ENCODE data around the gene BCL6B. TPM values are rescaled to one million over a fixed set of nuclear protein-coding genes. Genes with fewer than 3 reads are reported as not detected.

The BCL6B gene
- total RNA-seq, 2 experiments from 2014 or later, result 0.36 to 0.54 TPM

GRCh38 chr17:6998855-6999508, 23.9 kb upstream of the BCL6B start:
- Mint-ChIP-seq H3K4me1 (peaks cover 6% of the 10 kb centered on the region), H3K9me3 (no peaks in the 10 kb centered on the region), H3K4me3 (no peak overlapping the region), H3K36me3 (peaks cover 19% of the 10 kb centered on the region), H3K27me3 (peaks cover 1% of the 10 kb centered on the region), H3K27ac (no peak overlapping the region)
- POLR2A ChIA-PET, result interaction anchor here (0.9 kb wide), 1 partner anchor 85 kb away, joined by 3 read pairs; no protein-coding TSS in a partner anchor
- ATAC-seq (ENCODE audit: low read depth) (no peak), DNase-seq (no peak)

GRCh38 chr17:7001318-7001961, 21.4 kb upstream of the BCL6B start:
- peak; percentile 61 for DNase-seq
- POLR2A ChIA-PET, result no interaction called here
- Mint-ChIP-seq H3K36me3 (peaks cover 19% of the 10 kb centered on the region), H3K27ac (no peak overlapping the region), H3K9me3 (no peaks in the 10 kb centered on the region), H3K27me3 (peaks cover 1% of the 10 kb centered on the region), H3K4me1 (peaks cover 9% of the 10 kb centered on the region), H3K4me3 (no peak overlapping the region)
- ATAC-seq (ENCODE audit: low read depth), result no peak

GRCh38 chr17:7002288-7003047, 20.4 kb upstream of the BCL6B start:
- ATAC-seq (ENCODE audit: low read depth) (no peak), DNase-seq (no peak)
- Mint-ChIP-seq H3K4me3 (no peak overlapping the region), H3K27me3 (no peaks in the 10 kb centered on the region), H3K9me3 (no peaks in the 10 kb centered on the region), H3K4me1 (peaks cover 12% of the 10 kb centered on the region), H3K27ac (no peak overlapping the region), H3K36me3 (peaks cover 16% of the 10 kb centered on the region)
- POLR2A ChIA-PET, result no interaction called here

- peaks cover 11% of the 10 kb centered on the region for H3K36me3 Mint-ChIP-seq
- H3K27ac Mint-ChIP-seq, result no peak overlapping the region
- no peaks in the 10 kb centered on the region for H3K27me3 Mint-ChIP-seq
- H3K9me3 Mint-ChIP-seq, result no peaks in the 10 kb centered on the region
- ATAC-seq (ENCODE audit: low read depth) (no peak), DNase-seq (no peak)
- no peak overlapping the region for H3K4me3 Mint-ChIP-seq
- H3K4me1 Mint-ChIP-seq, result peaks cover 12% of the 10 kb centered on the region
- POLR2A ChIA-PET, result interaction anchor here (1.0 to 2.3 kb wide), 3 partner anchors 12 to 32 kb away, joined by 4 to 8 read pairs (median 7); partner anchors contain the start of gene SLC16A13
These were observed 19.1 kb upstream of the BCL6B start for GRCh38 chr17:7003745-7004144.

- POLR2A ChIA-PET, result interaction anchor here (0.6 to 2.3 kb wide), 7 partner anchors 11 to 90 kb away, joined by 3 to 8 read pairs (median 4); partner anchors contain the start of gene SLC16A13
- Mint-ChIP-seq H3K4me1 (peaks cover 16% of the 10 kb centered on the region), H3K27ac (peak overlapping the region; percentile 39), H3K9me3 (no peaks in the 10 kb centered on the region), H3K27me3 (no peaks in the 10 kb centered on the region), H3K4me3 (no peak overlapping the region), H3K36me3 (peaks cover 12% of the 10 kb centered on the region)
- DNase-seq (peak; percentile 49), ATAC-seq (ENCODE audit: low read depth) (peak; percentile 95)
These were observed 18.2 kb upstream of the BCL6B start for GRCh38 chr17:7004398-7005253.

GRCh38 chr17:7005716-7006115, 17.1 kb upstream of the BCL6B start:
- Mint-ChIP-seq H3K36me3 (peaks cover 10% of the 10 kb centered on the region), H3K9me3 (no peaks in the 10 kb centered on the region)
- no peak for ATAC-seq (ENCODE audit: low read depth)

GRCh38 chr17:7007143-7007542, 15.7 kb upstream of the BCL6B start:
- no peak overlapping the region for H3K27ac Mint-ChIP-seq
- peaks cover 5% of the 10 kb centered on the region for H3K36me3 Mint-ChIP-seq
- peaks cover 26% of the 10 kb centered on the region for H3K4me1 Mint-ChIP-seq
- no peaks in the 10 kb centered on the region for H3K9me3 Mint-ChIP-seq
- POLR2A ChIA-PET, result interaction anchor here (1.2 kb wide), 2 partner anchors 28 to 93 kb away, joined by 3 to 6 read pairs; no protein-coding TSS in a partner anchor
- no peak overlapping the region for H3K4me3 Mint-ChIP-seq
- DNase-seq (no peak), ATAC-seq (ENCODE audit: low read depth) (no peak)
- H3K27me3 Mint-ChIP-seq, result no peaks in the 10 kb centered on the region

More at GRCh38 chr17:7005716-7006115, 17.1 kb upstream of the BCL6B start:
- peaks cover 23% of the 10 kb centered on the region for H3K4me1 Mint-ChIP-seq
- H3K27ac Mint-ChIP-seq, result no peak overlapping the region
- DNase-seq, result no peak
- POLR2A ChIA-PET, result interaction anchor here (0.6 to 1.2 kb wide), 3 partner anchors 29 to 91 kb away, joined by 3 to 6 read pairs (median 4); no protein-coding TSS in a partner anchor
- H3K4me3 Mint-ChIP-seq, result no peak overlapping the region
- no peaks in the 10 kb centered on the region for H3K27me3 Mint-ChIP-seq

GRCh38 chr17:7010523-7010922, 12.3 kb upstream of the BCL6B start:
- no peak for DNase-seq
- ATAC-seq (ENCODE audit: low read depth), result no peak
- POLR2A ChIA-PET, result interaction anchor here (1.9 to 3.4 kb wide), 2 partner anchors 12 to 25 kb away, joined by 4 to 21 read pairs; partner anchors contain the start of genes BCL6B and SLC16A13
- Mint-ChIP-seq H3K4me3 (peak overlapping the region; percentile 96), H3K27me3 (no peaks in the 10 kb centered on the region), H3K4me1 (peaks cover 34% of the 10 kb centered on the region), H3K27ac (no peak overlapping the region), H3K36me3 (peaks cover 13% of the 10 kb centered on the region), H3K9me3 (no peaks in the 10 kb centered on the region)

GRCh38 chr17:7011415-7011814, 11.4 kb upstream of the BCL6B start:
- POLR2A ChIA-PET, result interaction anchor here (0.7 to 3.4 kb wide), 2 partner anchors 11 to 15 kb away, joined by 4 to 21 read pairs; partner anchors contain the start of gene BCL6B
- no peaks in the 10 kb centered on the region for H3K27me3 Mint-ChIP-seq
- no peaks in the 10 kb centered on the region for H3K9me3 Mint-ChIP-seq
- peak overlapping the region; percentile 99 for H3K27ac Mint-ChIP-seq
- no peak for DNase-seq
- H3K4me1 Mint-ChIP-seq, result peaks cover 43% of the 10 kb centered on the region
- peak overlapping the region; percentile 96 for H3K4me3 Mint-ChIP-seq
- ATAC-seq (ENCODE audit: low read depth), result no peak
- peaks cover 13% of the 10 kb centered on the region for H3K36me3 Mint-ChIP-seq

- peaks cover 47% of the 10 kb centered on the region for H3K4me1 Mint-ChIP-seq
- H3K27ac Mint-ChIP-seq, result peak overlapping the region; percentile 99
- H3K36me3 Mint-ChIP-seq, result peaks cover 13% of the 10 kb centered on the region
- no peak for DNase-seq
- POLR2A ChIA-PET, result interaction anchor here (0.7 to 3.4 kb wide), 5 partner anchors 11 to 232 kb away, joined by 3 to 21 read pairs (median 4); partner anchors contain the start of genes BCL6B and SLC16A13
- H3K27me3 Mint-ChIP-seq, result no peaks in the 10 kb centered on the region
- H3K9me3 Mint-ChIP-seq, result no peaks in the 10 kb centered on the region
- no peak for ATAC-seq (ENCODE audit: low read depth)
- peak overlapping the region; percentile 96 for H3K4me3 Mint-ChIP-seq
These were observed 11.0 kb upstream of the BCL6B start for GRCh38 chr17:7011942-7012254.

- Mint-ChIP-seq H3K4me3 (peak overlapping the region; percentile 96), H3K4me1 (peaks cover 60% of the 10 kb centered on the region), H3K9me3 (no peaks in the 10 kb centered on the region), H3K27me3 (no peaks in the 10 kb centered on the region), H3K27ac (peak overlapping the region; percentile 99), H3K36me3 (peaks cover 15% of the 10 kb centered on the region)
- DNase-seq (peak; percentile 98), ATAC-seq (ENCODE audit: low read depth) (peak; percentile 87)
- POLR2A ChIA-PET, result interaction anchor here (1.0 to 4.4 kb wide), 9 partner anchors 8 to 27 kb away, joined by 3 to 41 read pairs (median 8); partner anchors contain the start of genes BCL6B and SLC16A13
These were observed 8.4 kb upstream of the BCL6B start for GRCh38 chr17:7014261-7014994.

All from activated naive CD8-positive, alpha-beta T cell treated with anti-CD3 and anti-CD28 coated beads, Interleukin-2, amount 10 ng/mL, durations not matched to agents 7 days and 5 days (primary cell).